NCI-H446 (cell line): ENCODE data around the gene SLC12A6.
"Not testable (repeated sequence)": the region's sequence is repeated elsewhere in the genome, so short reads cannot be mapped to it uniquely, and the experiment has no call there.

Experiments
- DNase-seq, 2 experiments: peaks; one replicate each; lab custom pipeline; 2025; lab: John Stamatoyannopoulos, UW

Gene SLC12A6

GRCh38 chr15:34357653-34358052, 20.1 kb upstream of the SLC12A6 start:
- DNase-seq = no peak

GRCh38 chr15:34355241-34355640, 17.7 kb upstream of the SLC12A6 start:
- DNase-seq = no peak

- DNase-seq = no peak
Observed at GRCh38 chr15:34354286-34354685, 16.7 kb upstream of the SLC12A6 start.

GRCh38 chr15:34353627-34354026, 16.0 kb upstream of the SLC12A6 start:
- no peak for DNase-seq

GRCh38 chr15:34352996-34353395, 15.4 kb upstream of the SLC12A6 start:
- not testable (repeated sequence) for DNase-seq

- no peak for DNase-seq
Observed at GRCh38 chr15:34349769-34350168, 12.2 kb upstream of the SLC12A6 start.

- no peak for DNase-seq
Observed at GRCh38 chr15:34348735-34349300, 11.2 kb upstream of the SLC12A6 start.

- no peak for DNase-seq
Observed at GRCh38 chr15:34347951-34348638, 10.5 kb upstream of the SLC12A6 start.

GRCh38 chr15:34342737-34343575, 5.4 kb upstream of the SLC12A6 start, which contains the start of the genes NOP10 and NUTM1:
TSS of gene NOP10 (minus strand) at chr15:34343136. CDS start at chr15:34343073, 63 bp downstream.
TSS of gene NUTM1 (plus strand) at chr15:34343315. CDS start at chr15:34343697, 382 bp downstream.
- DNase-seq = peak; percentile 67 to 90

GRCh38 chr15:34342213-34342736, 4.7 kb upstream of the SLC12A6 start:
- DNase-seq = not testable (repeated sequence)

GRCh38 chr15:34341381-34342212, 4.0 kb upstream of the SLC12A6 start:
- no peak for DNase-seq

- DNase-seq = no peak
Observed at GRCh38 chr15:34339946-34340345, 2.4 kb upstream of the SLC12A6 start.

- DNase-seq = no peak
Observed at GRCh38 chr15:34338347-34338746, 766 bp upstream of the SLC12A6 start.

- no peak for DNase-seq
Observed at GRCh38 chr15:34336991-34337556, 507 bp downstream of the SLC12A6 start.

- no peak for DNase-seq
Observed at GRCh38 chr15:34336231-34336990, 1.2 kb downstream of the SLC12A6 start.

- DNase-seq = no peak
Observed at GRCh38 chr15:34335176-34336032, 2.2 kb downstream of the SLC12A6 start.

- DNase-seq = no peak
Observed at GRCh38 chr15:34334672-34335071, 2.9 kb downstream of the SLC12A6 start.

GRCh38 chr15:34332553-34333120, 4.9 kb downstream of the SLC12A6 start:
- no peak for DNase-seq

GRCh38 chr15:34331809-34332208, 5.8 kb downstream of the SLC12A6 start:
- no peak for DNase-seq
